T-cell (primary cell): ENCODE data around the gene DIPK1A. TPM values are rescaled to one million over a fixed set of nuclear protein-coding genes. Genes with fewer than 3 reads are reported as not detected.
A peak's percentile ranks its signal among the peaks of the same experiment; 100 is the strongest.

Source experiments
- ATAC-seq, 4 experiments: fragments of 200-7000 bp in 3 of 4; fragments of 150-1000 bp in 1 of 4; cut with Tn5 transposase; replicated peaks in 1 of 4; 1 replicate in 3 of 4; 2 replicates in 1 of 4; pipeline ENCODE4 v1.10.0; 2021; ENCODE audit warnings: moderate library complexity in 3 of 4, mild to moderate bottlenecking in 2 of 4, moderate number of reproducible peaks in 1 of 4
- CTCF ChIA-PET, 2 donors: fragments of 300-600 bp; sonication (Branson Sonifier 250); formaldehyde crosslinking; loops; one replicate each; lab custom pipeline; 2022; ENCODE audit warnings: antibody characterized with exemption in 2 of 2; lab: Charles Lee
- POLR2A ChIA-PET, 2 donors: fragments of 300-600 bp; sonication (Branson Sonifier 250); formaldehyde crosslinking; loops; one replicate each; lab custom pipeline; 2022; ENCODE audit warnings: antibody characterized with exemption in 2 of 2; lab: Charles Lee
- DNase-seq, 35 experiments: peaks; one replicate each; pipeline versions ENCODE4 v3.0.0 to v3.0.0-alpha.2; 2013 to 2023
- H3K27ac ChIP-seq: one replicate; pipeline ENCODE4 v1.5.1; 2013; ENCODE audit warnings: low read length
- H3K27me3 ChIP-seq, 2 experiments: replicated peaks in 1 of 2; 1 replicate in 1 of 2; 2 replicates in 1 of 2; pipeline versions ENCODE4 v1.6.1 to v1.7.0; 2013; ENCODE audit warnings: low read length in 1 of 2, mixed read lengths in 1 of 2; ENCODE audit not compliant: control insufficient read depth in 2 of 2, insufficient read depth in 2 of 2; ENCODE audit errors: extremely low read depth in 1 of 2
- H3K36me3 ChIP-seq, 2 donors: 1 replicate in 1 of 2; 2 replicates in 1 of 2; pipeline versions ENCODE4 v1.6.1 to v1.7.0; 2013; ENCODE audit warnings: low read length in 1 of 2; ENCODE audit not compliant: control insufficient read depth in 2 of 2, insufficient read depth in 1 of 2; ENCODE audit errors: extremely low read depth in 1 of 2
- H3K4me1 ChIP-seq, 2 experiments: 1 replicate in 1 of 2; 2 replicates in 1 of 2; pipeline versions ENCODE4 v1.6.1 to v1.7.0; 2013; ENCODE audit warnings: low read length in 2 of 2, mixed read lengths in 1 of 2; ENCODE audit not compliant: insufficient read depth in 2 of 2, control insufficient read depth in 1 of 2; ENCODE audit errors: extremely low read depth in 1 of 2
- H3K4me3 ChIP-seq, 2 donors: 1 replicate in 1 of 2; 2 replicates in 1 of 2; pipeline versions ENCODE4 v1.5.1 to v1.7.0; 2013; ENCODE audit warnings: mild to moderate bottlenecking in 2 of 2, low read length in 1 of 2, moderate library complexity in 1 of 2; ENCODE audit not compliant: control insufficient read depth in 1 of 2; ENCODE audit errors: extremely low read depth in 1 of 2
- H3K9me3 ChIP-seq: 2 replicates; pipeline ENCODE4 v1.7.0; 2013
- H3K27ac Mint-ChIP-seq, 2 donors: one replicate each; pipeline ENCODE4 v1.8.0; 2020 to 2021; ENCODE audit warnings: mild to moderate bottlenecking in 2 of 2, mixed read lengths in 2 of 2
- H3K27me3 Mint-ChIP-seq, 2 donors: one replicate each; pipeline ENCODE4 v1.8.0; 2021 to 2022; ENCODE audit warnings: mixed read lengths in 2 of 2
- H3K36me3 Mint-ChIP-seq: one replicate; pipeline ENCODE4 v1.8.0; 2021; ENCODE audit warnings: mixed read lengths
- H3K4me1 Mint-ChIP-seq, 3 donors: one replicate each; pipeline ENCODE4 v1.8.0; 2020 to 2022; ENCODE audit warnings: mixed read lengths in 3 of 3, mild to moderate bottlenecking in 1 of 3
- H3K4me3 Mint-ChIP-seq, 3 donors: one replicate each; pipeline ENCODE4 v1.8.0; 2020 to 2022; ENCODE audit warnings: mild to moderate bottlenecking in 3 of 3, mixed read lengths in 3 of 3, moderate library complexity in 3 of 3
- H3K9me3 Mint-ChIP-seq, 3 donors: one replicate each; pipeline ENCODE4 v1.8.0; 2020 to 2022; ENCODE audit warnings: mixed read lengths in 3 of 3
- WGBS: methylation state at CpG from one replicate; pipeline ENCODE4 v1.1.5; 2013; ENCODE audit warnings: missing lambda C conversion rate; ENCODE audit not compliant: insufficient coverage; 5-methylcytosine and 5-hydroxymethylcytosine counted together
- total RNA-seq, 35 experiments: library from RNA in 6 of 35; stranded (reverse) in 6 of 35; fragments of 120-200 nt in 1 of 35; gene quantifications; one replicate each; pipeline versions ENCODE4 v1.2.1 to v1.2.4 and lab custom pipeline; 2013 to 2026

The DIPK1A gene
- total RNA-seq, 5 donors from 2014 or later (not counting 1 experiment from before 2014, with no cell fraction given), result 8.9 to 16.0 (median 14.4) TPM

GRCh38 chr1:92851729-92852128 is 109.5 kb downstream of the DIPK1A start:
- no peak overlapping the region for H3K4me3 ChIP-seq
- peaks cover 0 to 6% of the 10 kb centered on the region in 2 experiments for H3K4me1 ChIP-seq
- H3K27me3 ChIP-seq, result no peaks in the 10 kb centered on the region
- WGBS, result no CpG with 5 or more reads among the region's 2 CpGs
- no peak for ATAC-seq
- no peak overlapping the region for H3K4me3 Mint-ChIP-seq
- no peak overlapping the region for H3K27ac ChIP-seq
- H3K4me1 Mint-ChIP-seq, result peaks cover 19 to 27% (median 21%) of the 10 kb centered on the region in 3 donors
- H3K27ac Mint-ChIP-seq, result no peak overlapping the region
- H3K27me3 Mint-ChIP-seq, result no peaks in the 10 kb centered on the region
- H3K36me3 Mint-ChIP-seq, result peaks cover 12% of the 10 kb centered on the region
- ChIA-PET CTCF (interaction anchor here (0.7 to 1.2 kb wide), 2 partner anchors 141 to 142 kb away, joined by 3 read pairs; no protein-coding TSS in a partner anchor), POLR2A (no interaction called here)
- H3K9me3 Mint-ChIP-seq, result peaks cover 0 to 5% (median 0%) of the 10 kb centered on the region in 3 donors
- peaks cover 8 to 25% of the 10 kb centered on the region in 2 donors for H3K36me3 ChIP-seq
- no peaks in the 10 kb centered on the region for H3K9me3 ChIP-seq
- no peak for DNase-seq

- no peaks in the 10 kb centered on the region for H3K27me3 Mint-ChIP-seq
- H3K4me1 Mint-ChIP-seq, result peaks cover 19 to 27% (median 21%) of the 10 kb centered on the region in 3 donors
- H3K27ac ChIP-seq, result no peak overlapping the region
- peaks cover 8 to 23% of the 10 kb centered on the region in 2 donors for H3K36me3 ChIP-seq
- WGBS, result no CpG with 5 or more reads among the region's 3 CpGs
- peaks cover 18% of the 10 kb centered on the region for H3K36me3 Mint-ChIP-seq
- H3K4me3 Mint-ChIP-seq, result no peak overlapping the region
- CTCF ChIA-PET, result interaction anchor here (0.6 to 1.0 kb wide), 3 partner anchors 11 to 260 kb away, joined by 3 to 7 read pairs (median 3); no protein-coding TSS in a partner anchor
- no peaks in the 10 kb centered on the region for H3K27me3 ChIP-seq
- POLR2A ChIA-PET, result no interaction called here
- peaks cover 0 to 6% of the 10 kb centered on the region in 2 experiments for H3K4me1 ChIP-seq
- H3K4me3 ChIP-seq, result no peak overlapping the region
- H3K9me3 ChIP-seq, result no peaks in the 10 kb centered on the region
- peaks cover 0 to 4% (median 0%) of the 10 kb centered on the region in 3 donors for H3K9me3 Mint-ChIP-seq
- no peak for ATAC-seq
- DNase-seq, result no peak
- peak overlapping the region in 1 of 2 donors; percentile 12 for H3K27ac Mint-ChIP-seq
Measured at GRCh38 chr1:92850019-92850418, 111.2 kb downstream of the DIPK1A start.

- H3K27ac Mint-ChIP-seq, result peak overlapping the region; percentile 51 to 59
- no peaks in the 10 kb centered on the region for H3K27me3 ChIP-seq
- H3K9me3 Mint-ChIP-seq, result no peaks in the 10 kb centered on the region
- 98% methylated on average over 4 of the region's 4 CpGs for WGBS
- DNase-seq (no peak), ATAC-seq (no peak)
- H3K27ac ChIP-seq, result no peak overlapping the region
- CTCF ChIA-PET, result interaction anchor here (0.6 to 1.3 kb wide), 6 partner anchors 9 to 146 kb away, joined by 3 to 6 read pairs (median 4); partner anchors contain the start of gene RPL5 (in 1 of the 2)
- H3K4me3 Mint-ChIP-seq, result no peak overlapping the region
- H3K27me3 Mint-ChIP-seq, result no peaks in the 10 kb centered on the region
- H3K4me1 ChIP-seq, result peaks cover 0 to 6% of the 10 kb centered on the region in 2 experiments
- POLR2A ChIA-PET, result interaction anchor here in 1 of 2 donors (0.6 kb wide), 1 partner anchor 8 kb away, joined by 3 read pairs; no protein-coding TSS in a partner anchor
- peaks cover 24% of the 10 kb centered on the region for H3K36me3 Mint-ChIP-seq
- H3K36me3 ChIP-seq, result peaks cover 8 to 31% of the 10 kb centered on the region in 2 donors
- no peaks in the 10 kb centered on the region for H3K9me3 ChIP-seq
- H3K4me3 ChIP-seq, result no peak overlapping the region
- peaks cover 9 to 17% (median 10%) of the 10 kb centered on the region in 3 donors for H3K4me1 Mint-ChIP-seq
Measured at GRCh38 chr1:92848201-92848600, 113.1 kb downstream of the DIPK1A start.

GRCh38 chr1:92845908-92846307 is 115.4 kb downstream of the DIPK1A start:
- Mint-ChIP-seq H3K9me3 (no peaks in the 10 kb centered on the region), H3K4me1 (peaks cover 4 to 5% (median 5%) of the 10 kb centered on the region in 3 donors), H3K27ac (peak overlapping the region in 1 of 2 donors; percentile 31), H3K27me3 (no peaks in the 10 kb centered on the region), H3K4me3 (no peak overlapping the region), H3K36me3 (peaks cover 32% of the 10 kb centered on the region)
- DNase-seq, result no peak
- Histone ChIP-seq H3K4me1 (no peaks in the 10 kb centered on the region), H3K9me3 (no peaks in the 10 kb centered on the region), H3K36me3 (peaks cover 8 to 52% of the 10 kb centered on the region in 2 donors), H3K27me3 (no peaks in the 10 kb centered on the region), H3K4me3 (no peak overlapping the region), H3K27ac (no peak overlapping the region)
- ATAC-seq, result no peak
- CTCF ChIA-PET, result interaction anchor here in 1 of 2 donors (0.6 kb wide), 1 partner anchor 365 kb away, joined by 3 read pairs; no protein-coding TSS in a partner anchor
- no CpG with 5 or more reads among the region's 3 CpGs for WGBS
- POLR2A ChIA-PET, result interaction anchor here (0.8 to 1.0 kb wide), 2 partner anchors 14 to 117 kb away, joined by 6 to 11 read pairs; no protein-coding TSS in a partner anchor

GRCh38 chr1:92844439-92844838 is 116.8 kb downstream of the DIPK1A start:
- CTCF ChIA-PET, result no interaction called here
- no peaks in the 10 kb centered on the region for H3K9me3 Mint-ChIP-seq
- no peak for ATAC-seq
- no peak overlapping the region for H3K27ac ChIP-seq
- H3K36me3 Mint-ChIP-seq, result peaks cover 39% of the 10 kb centered on the region
- no peak overlapping the region for H3K4me3 Mint-ChIP-seq
- H3K9me3 ChIP-seq, result no peaks in the 10 kb centered on the region
- POLR2A ChIA-PET, result no interaction called here
- DNase-seq, result no peak
- H3K4me3 ChIP-seq, result no peak overlapping the region
- peaks cover 0 to 54% of the 10 kb centered on the region in 2 donors for H3K36me3 ChIP-seq
- peaks cover 1 to 5% of the 10 kb centered on the region in 2 experiments for H3K4me1 ChIP-seq
- H3K27me3 Mint-ChIP-seq, result no peaks in the 10 kb centered on the region
- H3K4me1 Mint-ChIP-seq, result peaks cover 15 to 18% (median 17%) of the 10 kb centered on the region in 3 donors
- H3K27me3 ChIP-seq, result no peaks in the 10 kb centered on the region
- H3K27ac Mint-ChIP-seq, result no peak overlapping the region
- WGBS, result no CpG with 5 or more reads among the region's 3 CpGs

GRCh38 chr1:92843429-92844352 is 117.6 kb downstream of the DIPK1A start:
- WGBS, result 92% methylated on average over 5 of the region's 8 CpGs
- Mint-ChIP-seq H3K36me3 (peaks cover 45% of the 10 kb centered on the region), H3K27me3 (no peaks in the 10 kb centered on the region), H3K4me3 (no peak overlapping the region), H3K4me1 (peaks cover 22 to 24% (median 23%) of the 10 kb centered on the region in 3 donors), H3K27ac (no peak overlapping the region), H3K9me3 (no peaks in the 10 kb centered on the region)
- ATAC-seq (no peak), DNase-seq (no peak)
- H3K27me3 ChIP-seq, result no peaks in the 10 kb centered on the region
- H3K4me1 ChIP-seq, result peaks cover 2 to 10% of the 10 kb centered on the region in 2 experiments
- CTCF ChIA-PET, result interaction anchor here in 1 of 2 donors (0.7 to 1.3 kb wide), 2 partner anchors 16 to 116 kb away, joined by 3 to 5 read pairs; no protein-coding TSS in a partner anchor
- no peak overlapping the region for H3K27ac ChIP-seq
- H3K36me3 ChIP-seq, result peaks cover 0 to 56% of the 10 kb centered on the region in 2 donors
- H3K4me3 ChIP-seq, result no peak overlapping the region
- no peaks in the 10 kb centered on the region for H3K9me3 ChIP-seq
- POLR2A ChIA-PET, result no interaction called here
